ENCODE measurements around the gene TMEM260.

The TMEM260 gene

DNA sequence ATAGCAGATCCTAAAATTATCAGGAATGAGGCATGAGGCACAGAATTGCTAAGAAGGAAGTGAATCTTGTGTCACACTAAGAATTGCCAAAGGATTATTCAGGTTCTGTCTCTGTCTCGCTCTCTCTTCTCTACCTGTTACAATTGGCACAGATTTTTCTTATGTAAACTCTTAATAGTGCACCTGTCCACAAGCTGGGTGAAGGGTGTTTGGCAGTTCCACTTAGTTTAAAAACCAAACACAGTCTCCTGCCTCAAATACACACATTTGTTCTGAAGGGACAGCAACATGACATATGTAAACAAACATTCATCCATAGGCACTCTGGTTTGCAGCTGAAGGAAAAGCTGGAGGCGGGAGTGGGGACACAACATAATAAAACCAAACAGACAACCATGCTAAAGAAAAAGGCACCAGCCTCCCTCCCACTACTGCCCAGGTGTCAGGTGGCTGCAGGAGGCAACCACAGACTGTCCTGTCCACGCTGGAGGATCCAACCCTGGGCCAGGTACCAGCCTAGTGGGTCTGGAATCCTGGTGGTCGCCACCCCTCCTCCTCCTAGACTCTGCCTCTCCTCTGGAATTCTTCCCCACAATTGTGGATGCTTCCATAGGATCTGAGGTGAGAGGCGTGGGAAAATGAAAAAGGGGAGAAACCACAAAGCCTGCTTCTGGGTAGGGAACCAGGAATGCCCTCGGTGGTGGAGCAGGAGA, 81.2 kb downstream of the TMEM260 start:
- no peak overlapping the region for H3K4me3 ChIP-seq (replicated peaks; ENCODE audit: insufficient read depth, low read length)
- H3K27me3 ChIP-seq (ENCODE audit: insufficient read depth, poor library complexity, severe bottlenecking), result no peaks in the 10 kb centered on the region
- H3K27ac ChIP-seq (replicated peaks), result no peak overlapping the region
- DNase-seq (ENCODE audit: low read depth in 1 of 2, low spot score in 1 of 2), result no peak
- TF ChIP-seq, protein P1, sequence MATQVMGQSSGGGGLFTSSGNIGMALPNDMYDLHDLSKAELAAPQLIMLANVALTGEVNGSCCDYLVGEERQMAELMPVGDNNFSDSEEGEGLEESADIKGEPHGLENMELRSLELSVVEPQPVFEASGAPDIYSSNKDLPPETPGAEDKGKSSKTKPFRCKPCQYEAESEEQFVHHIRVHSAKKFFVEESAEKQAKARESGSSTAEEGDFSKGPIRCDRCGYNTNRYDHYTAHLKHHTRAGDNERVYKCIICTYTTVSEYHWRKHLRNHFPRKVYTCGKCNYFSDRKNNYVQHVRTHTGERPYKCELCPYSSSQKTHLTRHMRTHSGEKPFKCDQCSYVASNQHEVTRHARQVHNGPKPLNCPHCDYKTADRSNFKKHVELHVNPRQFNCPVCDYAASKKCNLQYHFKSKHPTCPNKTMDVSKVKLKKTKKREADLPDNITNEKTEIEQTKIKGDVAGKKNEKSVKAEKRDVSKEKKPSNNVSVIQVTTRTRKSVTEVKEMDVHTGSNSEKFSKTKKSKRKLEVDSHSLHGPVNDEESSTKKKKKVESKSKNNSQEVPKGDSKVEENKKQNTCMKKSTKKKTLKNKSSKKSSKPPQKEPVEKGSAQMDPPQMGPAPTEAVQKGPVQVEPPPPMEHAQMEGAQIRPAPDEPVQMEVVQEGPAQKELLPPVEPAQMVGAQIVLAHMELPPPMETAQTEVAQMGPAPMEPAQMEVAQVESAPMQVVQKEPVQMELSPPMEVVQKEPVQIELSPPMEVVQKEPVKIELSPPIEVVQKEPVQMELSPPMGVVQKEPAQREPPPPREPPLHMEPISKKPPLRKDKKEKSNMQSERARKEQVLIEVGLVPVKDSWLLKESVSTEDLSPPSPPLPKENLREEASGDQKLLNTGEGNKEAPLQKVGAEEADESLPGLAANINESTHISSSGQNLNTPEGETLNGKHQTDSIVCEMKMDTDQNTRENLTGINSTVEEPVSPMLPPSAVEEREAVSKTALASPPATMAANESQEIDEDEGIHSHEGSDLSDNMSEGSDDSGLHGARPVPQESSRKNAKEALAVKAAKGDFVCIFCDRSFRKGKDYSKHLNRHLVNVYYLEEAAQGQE (IDR thresholded peaks at IDR 0.05; ENCODE audit: insufficient replicate concordance, low read depth), result no peak
- TF ChIP-seq GABPA (IDR thresholded peaks at IDR 0.05; ENCODE audit: low read depth) (no peak), SPI1 (IDR thresholded peaks at IDR 0.05; ENCODE audit: borderline replicate concordance, low read depth) (no peak), POLR2AphosphoS5 (IDR thresholded peaks at IDR 0.05; ENCODE audit: low read depth) (no peak)
- TF ChIP-seq, protein P2, sequence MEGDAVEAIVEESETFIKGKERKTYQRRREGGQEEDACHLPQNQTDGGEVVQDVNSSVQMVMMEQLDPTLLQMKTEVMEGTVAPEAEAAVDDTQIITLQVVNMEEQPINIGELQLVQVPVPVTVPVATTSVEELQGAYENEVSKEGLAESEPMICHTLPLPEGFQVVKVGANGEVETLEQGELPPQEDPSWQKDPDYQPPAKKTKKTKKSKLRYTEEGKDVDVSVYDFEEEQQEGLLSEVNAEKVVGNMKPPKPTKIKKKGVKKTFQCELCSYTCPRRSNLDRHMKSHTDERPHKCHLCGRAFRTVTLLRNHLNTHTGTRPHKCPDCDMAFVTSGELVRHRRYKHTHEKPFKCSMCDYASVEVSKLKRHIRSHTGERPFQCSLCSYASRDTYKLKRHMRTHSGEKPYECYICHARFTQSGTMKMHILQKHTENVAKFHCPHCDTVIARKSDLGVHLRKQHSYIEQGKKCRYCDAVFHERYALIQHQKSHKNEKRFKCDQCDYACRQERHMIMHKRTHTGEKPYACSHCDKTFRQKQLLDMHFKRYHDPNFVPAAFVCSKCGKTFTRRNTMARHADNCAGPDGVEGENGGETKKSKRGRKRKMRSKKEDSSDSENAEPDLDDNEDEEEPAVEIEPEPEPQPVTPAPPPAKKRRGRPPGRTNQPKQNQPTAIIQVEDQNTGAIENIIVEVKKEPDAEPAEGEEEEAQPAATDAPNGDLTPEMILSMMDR (IDR thresholded peaks at IDR 0.05; ENCODE audit: insufficient read depth, low read length), result no peak

DNA sequence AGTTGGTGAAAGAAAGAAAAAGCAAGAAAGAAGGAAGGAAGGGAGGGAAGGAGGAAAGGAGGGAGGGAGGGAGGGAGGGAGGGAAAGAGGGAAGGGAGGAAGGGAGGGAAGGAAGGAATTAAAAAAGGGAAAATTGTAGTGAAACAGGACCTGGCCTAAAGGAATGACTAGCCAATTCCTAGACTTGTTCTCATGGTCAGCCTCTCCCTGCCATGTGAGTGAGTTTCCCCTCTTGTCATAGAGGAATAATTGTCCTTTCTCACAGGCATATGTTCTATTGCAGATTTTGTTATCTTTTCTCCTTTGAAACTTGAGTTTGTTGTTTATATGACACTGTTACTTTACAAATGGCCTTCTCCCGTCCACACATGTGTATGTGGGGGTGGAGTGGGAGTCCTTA, 81.9 kb downstream of the TMEM260 start:
- TF ChIP-seq SPI1 (IDR thresholded peaks at IDR 0.05; ENCODE audit: borderline replicate concordance, low read depth), result no peak
- TF ChIP-seq, protein P1 (IDR thresholded peaks at IDR 0.05; ENCODE audit: insufficient replicate concordance, low read depth), result no peak
- no peak for TF ChIP-seq GABPA (IDR thresholded peaks at IDR 0.05; ENCODE audit: low read depth)
- no peak for TF ChIP-seq POLR2AphosphoS5 (IDR thresholded peaks at IDR 0.05; ENCODE audit: low read depth)
- TF ChIP-seq, protein P2 (IDR thresholded peaks at IDR 0.05; ENCODE audit: insufficient read depth, low read length), result no peak

DNA sequence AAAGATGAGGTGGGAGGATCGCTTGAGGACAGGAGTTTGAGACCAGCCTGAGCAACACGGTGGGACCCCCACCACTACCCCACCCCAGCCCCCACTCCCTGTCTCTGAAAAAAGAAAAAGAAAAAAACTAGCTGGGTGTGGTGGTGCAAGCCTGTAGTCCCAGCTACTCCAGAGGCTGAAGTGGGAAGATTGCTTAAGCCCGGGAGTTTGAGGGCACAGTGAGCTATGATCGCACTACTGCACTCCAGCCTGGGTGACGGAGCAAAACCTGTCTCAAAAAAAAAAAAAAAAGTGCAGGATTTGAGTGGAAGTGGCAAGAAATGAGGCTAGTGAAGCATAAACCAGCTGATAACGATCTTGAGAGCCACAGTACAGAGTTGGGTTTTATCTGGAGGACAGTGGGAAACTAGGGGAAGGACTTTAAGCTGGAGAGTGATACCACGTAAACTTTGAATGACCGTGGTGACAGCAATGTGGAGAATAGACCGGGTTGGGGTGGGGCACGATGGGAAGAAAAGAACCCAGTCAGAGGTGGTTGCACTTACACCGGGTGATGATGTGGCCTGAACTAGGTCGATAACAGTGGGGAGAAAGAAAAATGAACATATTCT, 85.3 kb downstream of the TMEM260 start:
- no peak for DNase-seq (ENCODE audit: low read depth in 1 of 2, low spot score in 1 of 2)
- no peak overlapping the region for H3K27ac ChIP-seq (replicated peaks)
- TF ChIP-seq SPI1 (IDR thresholded peaks at IDR 0.05; ENCODE audit: borderline replicate concordance, low read depth), result no peak
- TF ChIP-seq, protein P2 (IDR thresholded peaks at IDR 0.05; ENCODE audit: insufficient read depth, low read length), result no peak
- TF ChIP-seq, protein P1 (IDR thresholded peaks at IDR 0.05; ENCODE audit: insufficient replicate concordance, low read depth), result no peak
- TF ChIP-seq GABPA (IDR thresholded peaks at IDR 0.05; ENCODE audit: low read depth), result no peak
- no peak for TF ChIP-seq POLR2AphosphoS5 (IDR thresholded peaks at IDR 0.05; ENCODE audit: low read depth)
- no peaks in the 10 kb centered on the region for H3K27me3 ChIP-seq (ENCODE audit: insufficient read depth, poor library complexity, severe bottlenecking)
- no peak overlapping the region for H3K4me3 ChIP-seq (replicated peaks; ENCODE audit: insufficient read depth, low read length)

More for the DNA sequence above, 81.9 kb downstream of the TMEM260 start:
- Histone ChIP-seq H3K27ac (replicated peaks) (no peak overlapping the region), H3K27me3 (ENCODE audit: insufficient read depth, poor library complexity, severe bottlenecking) (no peaks in the 10 kb centered on the region), H3K4me3 (replicated peaks; ENCODE audit: insufficient read depth, low read length) (no peak overlapping the region)
- DNase-seq (ENCODE audit: low read depth in 1 of 2, low spot score in 1 of 2), result no peak
